K562 treated with DMSO at 1 percent for 4 hours (cell line): ENCODE results near the gene PRR9. TPM values are rescaled to one million over a fixed set of nuclear protein-coding genes. Genes with fewer than 3 reads are reported as not detected.

ENCODE experiments used
- total RNA-seq: library from RNA; unstranded; fragments of 300-600 nt; gene quantifications from 2 replicates; pipeline ENCODE4 v1.2.3, GENCODE V29; 2022; ENCODE audit not compliant: insufficient read depth

PRR9 gene
- 1.4 and 1.7 TPM in 2 replicates for total RNA-seq

GRCh38 chr1:153217212-153217611, at the start of gene PRR9:
PRR9 (plus strand) TSS chr1:153217584; CDS start chr1:153218145, 561 bp downstream.

DNA sequence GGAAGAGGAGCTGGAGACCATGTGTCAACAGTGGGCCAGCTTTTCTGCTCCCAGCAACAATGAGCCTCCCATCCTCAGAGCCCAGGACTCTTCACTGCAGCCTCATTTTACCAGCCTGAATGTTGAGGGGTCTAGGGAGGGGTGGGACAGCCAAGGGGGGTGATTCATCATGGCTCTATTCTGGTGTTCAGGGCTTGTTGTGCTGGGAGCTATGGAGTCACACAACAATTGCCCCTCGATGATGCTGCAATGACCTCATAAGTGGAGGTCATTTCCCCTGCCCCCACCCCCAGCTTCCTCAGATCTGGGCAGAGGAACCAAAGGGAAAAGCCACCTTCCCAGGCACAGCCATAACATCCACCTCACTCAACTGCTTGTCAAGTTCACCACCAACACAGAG, 14.3 kb upstream of the PRR9 start, which contains the start of gene LELP1:
Gene LELP1, plus strand, starts transcription at position 301 of the 400 bp plus-strand sequence. CDS start 1,278 bp downstream, outside the sequence.

DNA sequence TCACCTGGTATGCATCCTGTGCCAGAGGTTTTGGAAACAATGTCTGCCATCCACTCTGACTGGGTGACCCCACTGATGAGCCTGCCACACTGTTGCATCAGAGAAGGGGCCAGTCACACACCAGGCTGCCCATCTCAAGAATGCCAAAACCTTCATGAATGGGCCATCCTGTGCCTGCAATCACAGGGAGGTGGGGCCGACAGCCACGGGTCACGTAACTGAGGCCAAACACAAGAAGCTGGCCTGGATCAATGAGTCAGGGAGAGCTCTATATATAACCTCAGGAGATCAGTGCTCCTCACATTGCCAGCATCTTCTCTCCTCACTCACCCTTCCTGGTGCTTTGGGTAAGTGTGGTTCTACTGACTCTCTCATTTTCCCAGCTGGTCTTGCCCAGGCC, 42.0 kb downstream of the PRR9 start, which contains the start of gene LORICRIN:
Gene LORICRIN, plus strand, starts transcription at position 301 of the 400 bp plus-strand sequence. CDS start 1,263 bp downstream, outside the sequence.

Other genes with a start within 250 kb of the PRR9 start
- gene SPRR4, start 246.9 kb upstream of the PRR9 start, total RNA-seq: not detected in 2 replicates
- gene SPRR1A, start 233.5 kb upstream of the PRR9 start, total RNA-seq: not detected in 2 replicates
- not detected in 2 replicates for gene SPRR3, start 215.8 kb upstream of the PRR9 start, total RNA-seq
- gene SPRR1B, start 186.4 kb upstream of the PRR9 start, total RNA-seq: not detected in 2 replicates
- 36.6 and 103 TPM in 2 replicates for gene SPRR2D, start 176.5 kb upstream of the PRR9 start, total RNA-seq
- not detected in 2 replicates for gene SPRR2A, start 160.1 kb upstream of the PRR9 start, total RNA-seq
- not detected in 2 replicates for gene SPRR2B, start 146.0 kb upstream of the PRR9 start, total RNA-seq
- gene SPRR2E, start 123.1 kb upstream of the PRR9 start, total RNA-seq: not detected in 2 replicates
- gene SPRR2F, start 104.1 kb upstream of the PRR9 start, total RNA-seq: not detected in 2 replicates
- gene SPRR2G, start 66.7 kb upstream of the PRR9 start, total RNA-seq: not detected in 2 replicates
- not detected in 2 replicates for gene LELP1, start 14.2 kb upstream of the PRR9 start, total RNA-seq
- not detected in 2 replicates for gene LORICRIN, start 42.1 kb downstream of the PRR9 start, total RNA-seq
- 1.4 and 1.9 TPM in 2 replicates for gene PGLYRP3, start 95.4 kb downstream of the PRR9 start, total RNA-seq
- gene PGLYRP4, start 131.3 kb downstream of the PRR9 start, total RNA-seq: 2.2 and 2.3 TPM in 2 replicates
- not detected in 2 replicates for gene S100A9, start 140.3 kb downstream of the PRR9 start, total RNA-seq
- not detected in 2 replicates for gene S100A12, start 158.0 kb downstream of the PRR9 start, total RNA-seq
- not detected in 2 replicates for gene S100A8, start 173.5 kb downstream of the PRR9 start, total RNA-seq
- not detected in 2 replicates for gene S100A7A, start 198.9 kb downstream of the PRR9 start, total RNA-seq
- not detected in 2 replicates for gene S100A7, start 243.1 kb downstream of the PRR9 start, total RNA-seq